ENCODE data around the gene NLN. TPM values are rescaled to one million over a fixed set of nuclear protein-coding genes. Genes with fewer than 3 reads are reported as not detected.

Gene NLN
- total RNA-seq, 1 donor from 2014 or later, result 94.0 TPM

- TF ChIP-seq CTCF (IDR thresholded peaks at IDR 0.05; ENCODE audit: partially characterized antibody, unreplicated experiment), result no peak
- Mint-ChIP-seq H3K27me3 (ENCODE audit: unreplicated experiment) (peaks cover 2% of the 10 kb centered on the region), H3K9me3 (ENCODE audit: unreplicated experiment) (peaks cover 2% of the 10 kb centered on the region), H3K36me3 (ENCODE audit: unreplicated experiment) (no peaks in the 10 kb centered on the region), H3K4me3 (ENCODE audit: unreplicated experiment) (no peak overlapping the region), H3K4me1 (ENCODE audit: low read depth, unreplicated experiment) (peaks cover 4% of the 10 kb centered on the region), H3K27ac (ENCODE audit: unreplicated experiment) (peak overlapping the region; percentile 59)
- DNase-seq, result no peak
Measured at GRCh38 chr5:65738305-65738704, 16.3 kb downstream of the NLN start.

- peaks cover 2% of the 10 kb centered on the region for H3K27me3 Mint-ChIP-seq (ENCODE audit: unreplicated experiment)
- TF ChIP-seq CTCF (IDR thresholded peaks at IDR 0.05; ENCODE audit: partially characterized antibody, unreplicated experiment), result no peak
- no peak overlapping the region for H3K27ac Mint-ChIP-seq (ENCODE audit: unreplicated experiment)
- H3K4me1 Mint-ChIP-seq (ENCODE audit: low read depth, unreplicated experiment), result peaks cover 4% of the 10 kb centered on the region
- H3K4me3 Mint-ChIP-seq (ENCODE audit: unreplicated experiment), result no peak overlapping the region
- DNase-seq, result no peak
- peaks cover 2% of the 10 kb centered on the region for H3K9me3 Mint-ChIP-seq (ENCODE audit: unreplicated experiment)
- H3K36me3 Mint-ChIP-seq (ENCODE audit: unreplicated experiment), result no peaks in the 10 kb centered on the region
Measured at GRCh38 chr5:65739162-65739561, 17.2 kb downstream of the NLN start.

DNA sequence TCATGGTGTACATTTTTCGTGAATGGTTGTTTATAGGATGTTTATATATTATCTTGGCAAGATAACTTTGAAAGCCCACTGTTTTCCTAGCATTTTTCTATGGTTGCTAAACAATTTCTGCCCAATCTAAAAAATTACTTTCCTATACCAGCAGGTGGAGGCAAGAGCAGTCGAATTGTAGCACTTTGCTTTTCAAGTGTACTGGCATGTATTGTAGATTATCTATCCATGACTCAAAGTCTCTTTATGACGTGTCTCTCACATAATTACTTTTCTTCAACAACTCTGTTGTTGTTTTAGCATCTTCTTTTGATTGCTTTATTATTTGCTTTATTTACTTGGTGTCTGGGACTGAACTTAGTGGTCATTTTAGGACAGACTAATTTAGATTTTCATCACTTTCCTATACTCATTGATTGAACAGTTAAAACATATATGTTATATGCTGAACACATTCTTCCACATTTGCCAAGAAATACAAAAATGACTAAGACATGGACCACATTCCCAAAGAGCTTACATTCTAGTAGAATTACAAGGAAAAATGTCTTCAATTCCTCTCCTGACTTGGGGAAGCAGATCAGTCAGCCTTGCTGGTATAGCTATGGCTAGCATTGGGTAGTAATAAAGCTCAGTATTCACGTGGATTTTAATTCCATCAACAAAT, 20.7 kb downstream of the NLN start:
- DNase-seq, result no peak
- no peak overlapping the region for H3K4me3 Mint-ChIP-seq (ENCODE audit: unreplicated experiment)
- H3K9me3 Mint-ChIP-seq (ENCODE audit: unreplicated experiment), result peaks cover 8% of the 10 kb centered on the region
- H3K27ac Mint-ChIP-seq (ENCODE audit: unreplicated experiment), result no peak overlapping the region
- peaks cover 7% of the 10 kb centered on the region for H3K4me1 Mint-ChIP-seq (ENCODE audit: low read depth, unreplicated experiment)
- H3K27me3 Mint-ChIP-seq (ENCODE audit: unreplicated experiment), result peaks cover 2% of the 10 kb centered on the region
- peak; percentile 73 for TF ChIP-seq CTCF (IDR thresholded peaks at IDR 0.05; ENCODE audit: partially characterized antibody, unreplicated experiment)
- H3K36me3 Mint-ChIP-seq (ENCODE audit: unreplicated experiment), result peaks cover 9% of the 10 kb centered on the region

GRCh38 chr5:65749221-65749844, 27.3 kb downstream of the NLN start:
- Mint-ChIP-seq H3K4me3 (ENCODE audit: unreplicated experiment) (no peak overlapping the region), H3K27me3 (ENCODE audit: unreplicated experiment) (peaks cover 5% of the 10 kb centered on the region), H3K9me3 (ENCODE audit: unreplicated experiment) (peaks cover 8% of the 10 kb centered on the region), H3K36me3 (ENCODE audit: unreplicated experiment) (peaks cover 20% of the 10 kb centered on the region), H3K4me1 (ENCODE audit: low read depth, unreplicated experiment) (peaks cover 7% of the 10 kb centered on the region), H3K27ac (ENCODE audit: unreplicated experiment) (no peak overlapping the region)
- no peak for DNase-seq
- TF ChIP-seq CTCF (IDR thresholded peaks at IDR 0.05; ENCODE audit: partially characterized antibody, unreplicated experiment), result no peak

- peaks cover 5% of the 10 kb centered on the region for H3K4me1 Mint-ChIP-seq (ENCODE audit: low read depth, unreplicated experiment)
- peaks cover 20% of the 10 kb centered on the region for H3K36me3 Mint-ChIP-seq (ENCODE audit: unreplicated experiment)
- H3K4me3 Mint-ChIP-seq (ENCODE audit: unreplicated experiment), result no peak overlapping the region
- H3K27ac Mint-ChIP-seq (ENCODE audit: unreplicated experiment), result no peak overlapping the region
- no peak for TF ChIP-seq CTCF (IDR thresholded peaks at IDR 0.05; ENCODE audit: partially characterized antibody, unreplicated experiment)
- H3K27me3 Mint-ChIP-seq (ENCODE audit: unreplicated experiment), result peaks cover 5% of the 10 kb centered on the region
- no peak for DNase-seq
- H3K9me3 Mint-ChIP-seq (ENCODE audit: unreplicated experiment), result peaks cover 8% of the 10 kb centered on the region
Measured at GRCh38 chr5:65749956-65750355, 28.0 kb downstream of the NLN start.

Data from glutamatergic neuron (in vitro differentiated cells).